RWPE2 (cell line): ENCODE results near the gene HK1.
A peak's percentile ranks its signal among the peaks of the same experiment; 100 is the strongest.

ENCODE experiments used
- ATAC-seq: fragments of 200-7000 bp; cut with Tn5 transposase; 3 replicates; pipeline ENCODE4 v1.9.1; 2021; ENCODE audit warnings: low read depth
- DNase-seq: peaks from one replicate; pipeline ENCODE4 v3.0.0-alpha.2; 2020; ENCODE audit warnings: low spot score
- H3K27ac ChIP-seq: fragments of 450-650 bp; 2 replicates; pipeline ENCODE4 v1.5.1; 2017; ENCODE audit warnings: mild to moderate bottlenecking; ENCODE audit not compliant: poor library complexity, severe bottlenecking
- H3K27me3 ChIP-seq: fragments of 250-450 bp; sonication (Bioruptor Pico); 2 replicates; pipeline ENCODE4 v1.5.1; 2021; ENCODE audit warnings: mild to moderate bottlenecking, moderate library complexity; ENCODE audit not compliant: insufficient read depth, poor library complexity, severe bottlenecking
- H3K36me3 ChIP-seq: fragments of 250-450 bp; sonication (Bioruptor Pico); 2 replicates; pipeline ENCODE4 v1.5.1; 2020; ENCODE audit warnings: low read depth, mild to moderate bottlenecking, moderate library complexity
- H3K4me1 ChIP-seq: fragments of 250-450 bp; sonication (Bioruptor Pico); 2 replicates; pipeline ENCODE4 v1.5.1; 2021; ENCODE audit warnings: mild to moderate bottlenecking, moderate library complexity; ENCODE audit not compliant: insufficient read depth, poor library complexity, severe bottlenecking
- H3K4me3 ChIP-seq: fragments of 250-450 bp; sonication (Bioruptor Pico); 2 replicates; pipeline ENCODE4 v1.5.1; 2021; ENCODE audit warnings: mild to moderate bottlenecking, moderate library complexity; ENCODE audit not compliant: severe bottlenecking
- H3K9me3 ChIP-seq: fragments of 250-450 bp; sonication (Bioruptor Pico); 2 replicates; pipeline ENCODE4 v1.5.1; 2021; ENCODE audit warnings: mild to moderate bottlenecking, moderate library complexity; ENCODE audit not compliant: severe bottlenecking
- CTCF ChIP-seq: fragments of 450-650 bp; IDR thresholded peaks from one replicate; pipeline ENCODE4 v1.5.1; 2017; ENCODE audit warnings: mild to moderate bottlenecking, moderate library complexity; ENCODE audit not compliant: poor library complexity, severe bottlenecking

Gene HK1

GRCh38 chr10:69374242-69374641 is 95.9 kb downstream of the HK1 start:
- H3K27ac ChIP-seq, result no peak overlapping the region
- no peak for ATAC-seq
- peaks cover 4% of the 10 kb centered on the region for H3K4me1 ChIP-seq
- H3K9me3 ChIP-seq, result no peaks in the 10 kb centered on the region
- no peak overlapping the region for H3K4me3 ChIP-seq
- DNase-seq, result no peak
- H3K27me3 ChIP-seq, result no peaks in the 10 kb centered on the region
- no peak for TF ChIP-seq CTCF
- peaks cover 89% of the 10 kb centered on the region for H3K36me3 ChIP-seq

GRCh38 chr10:69374931-69375306 is 96.6 kb downstream of the HK1 start:
- Histone ChIP-seq H3K4me3 (no peak overlapping the region), H3K4me1 (peaks cover 4% of the 10 kb centered on the region), H3K36me3 (peaks cover 89% of the 10 kb centered on the region), H3K9me3 (no peaks in the 10 kb centered on the region), H3K27me3 (no peaks in the 10 kb centered on the region), H3K27ac (no peak overlapping the region)
- no peak for ATAC-seq
- no peak for DNase-seq
- TF ChIP-seq CTCF, result no peak

- no peak overlapping the region for H3K4me3 ChIP-seq
- peaks cover 4% of the 10 kb centered on the region for H3K4me1 ChIP-seq
- H3K36me3 ChIP-seq, result peaks cover 89% of the 10 kb centered on the region
- no peak for DNase-seq
- no peaks in the 10 kb centered on the region for H3K27me3 ChIP-seq
- no peak overlapping the region for H3K27ac ChIP-seq
- H3K9me3 ChIP-seq, result no peaks in the 10 kb centered on the region
- ATAC-seq, result peak; percentile 50; the same call in 2 of the 3 replicates
- TF ChIP-seq CTCF, result no peak
Measured at GRCh38 chr10:69375307-69376151, 97.2 kb downstream of the HK1 start.

GRCh38 chr10:69376662-69377061 is 98.4 kb downstream of the HK1 start:
- TF ChIP-seq CTCF, result no peak
- ATAC-seq (no peak), DNase-seq (no peak)
- H3K27ac ChIP-seq, result no peak overlapping the region
- no peaks in the 10 kb centered on the region for H3K27me3 ChIP-seq
- H3K4me1 ChIP-seq, result peaks cover 4% of the 10 kb centered on the region
- no peaks in the 10 kb centered on the region for H3K9me3 ChIP-seq
- H3K4me3 ChIP-seq, result no peak overlapping the region
- H3K36me3 ChIP-seq, result peaks cover 90% of the 10 kb centered on the region

- DNase-seq (no peak), ATAC-seq (no peak)
- Histone ChIP-seq H3K27me3 (no peaks in the 10 kb centered on the region), H3K27ac (no peak overlapping the region), H3K4me1 (no peaks in the 10 kb centered on the region), H3K4me3 (no peak overlapping the region), H3K36me3 (peaks cover 88% of the 10 kb centered on the region), H3K9me3 (no peaks in the 10 kb centered on the region)
- TF ChIP-seq CTCF, result no peak
Measured at GRCh38 chr10:69377191-69377590, 98.9 kb downstream of the HK1 start.
